ENCODE results near the gene POU6F2. TPM values are rescaled to one million over a fixed set of nuclear protein-coding genes. Genes with fewer than 3 reads are reported as not detected.
A peak's percentile ranks its signal among the peaks of the same experiment; 100 is the strongest.

The POU6F2 gene
- total RNA-seq, 1 experiment from 2014 or later = 2.9 TPM

DNA sequence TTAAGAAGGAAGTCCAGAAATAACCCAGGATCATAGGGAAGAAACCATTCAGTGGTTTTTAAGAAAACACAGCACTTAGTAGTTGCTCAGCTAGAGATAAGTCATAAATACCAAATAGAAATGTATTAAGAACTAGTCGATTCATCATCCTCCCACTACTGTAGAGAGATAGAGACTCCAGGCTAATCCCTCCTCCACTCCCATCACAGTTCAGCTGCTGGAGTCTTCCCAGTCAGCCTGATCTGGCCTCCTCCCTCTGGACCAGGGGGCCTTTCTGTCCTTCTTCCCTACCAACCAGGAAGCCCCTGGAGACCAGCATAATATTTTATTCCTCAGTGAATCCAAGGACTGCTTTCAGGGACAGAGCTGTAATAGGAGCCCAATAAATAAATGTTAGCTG, 294.4 kb downstream of the POU6F2 start:
- CTCF ChIA-PET = interaction anchor here (1.5 kb wide), 2 partner anchors 181 to 308 kb away, joined by 4 to 5 read pairs; no protein-coding TSS in a partner anchor
- peak; percentile 60; the same call in 1 of the 2 replicates for ATAC-seq

DNA sequence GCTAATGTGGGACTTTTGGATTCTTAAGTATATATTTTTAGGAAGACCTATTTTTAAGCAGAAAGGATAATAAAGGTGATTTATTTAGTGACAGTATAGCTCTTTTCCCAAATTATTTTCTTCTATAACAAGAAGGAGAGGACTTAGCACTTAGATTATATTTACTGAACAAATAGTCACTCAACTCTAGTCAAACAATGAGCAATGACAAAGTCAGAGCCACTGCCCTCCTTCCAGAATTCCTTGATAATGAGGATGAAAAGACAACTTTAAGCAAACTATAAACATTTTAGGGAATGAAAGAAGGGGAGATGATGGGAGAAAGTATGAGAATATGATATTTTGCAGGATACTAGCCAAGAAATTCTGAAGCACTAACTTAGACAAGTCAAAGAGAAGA, 295.0 kb downstream of the POU6F2 start:
- DNase-seq (ENCODE audit: low spot score) = no peak
- ChIA-PET CTCF (interaction anchor here (1.5 kb wide), 2 partner anchors 181 to 308 kb away, joined by 4 to 5 read pairs; no protein-coding TSS in a partner anchor), POLR2A (no interaction called here)
- Mint-ChIP-seq H3K27me3 (ENCODE audit: low read depth) (no peaks in the 10 kb centered on the region), H3K9me3 (peaks cover 5% of the 10 kb centered on the region; the same call in 1 of the 2 replicates), H3K4me1 (peaks cover 17% of the 10 kb centered on the region), H3K27ac (no peak overlapping the region), H3K36me3 (no peaks in the 10 kb centered on the region; the same call in 1 of the 2 replicates), H3K4me3 (no peak overlapping the region)
- ATAC-seq = no peak
- TF ChIP-seq GTF2I (CRISPR knock-in tag; conservative IDR thresholded peaks at IDR 0.05) = no peak
- TF ChIP-seq JAZF1 (CRISPR knock-in tag; IDR thresholded peaks at IDR 0.05) = no peak
- TF ChIP-seq, protein P1, sequence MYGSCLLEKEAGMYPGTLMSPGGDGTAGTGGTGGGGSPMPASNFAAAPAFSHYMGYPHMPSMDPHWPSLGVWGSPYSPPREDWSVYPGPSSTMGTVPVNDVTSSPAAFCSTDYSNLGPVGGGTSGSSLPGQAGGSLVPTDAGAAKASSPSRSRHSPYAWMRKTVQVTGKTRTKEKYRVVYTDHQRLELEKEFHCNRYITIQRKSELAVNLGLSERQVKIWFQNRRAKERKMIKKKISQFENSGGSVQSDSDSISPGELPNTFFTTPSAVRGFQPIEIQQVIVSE (CRISPR knock-in tag; IDR thresholded peaks at IDR 0.05; ENCODE audit: borderline replicate concordance) = no peak
- no peak for TF ChIP-seq FOXP1 (CRISPR knock-in tag; IDR thresholded peaks at IDR 0.05; ENCODE audit: borderline replicate concordance)
- no peak for TF ChIP-seq ZNF423 (CRISPR knock-in tag; IDR thresholded peaks at IDR 0.05)
- no peak for TF ChIP-seq ESRRA (CRISPR knock-in tag; IDR thresholded peaks at IDR 0.05; ENCODE audit: borderline replicate concordance)
- no peak for TF ChIP-seq ZNF416 (CRISPR knock-in tag; IDR thresholded peaks at IDR 0.05)
- TF ChIP-seq NR1H2 (CRISPR knock-in tag; IDR thresholded peaks at IDR 0.05) = no peak
- TF ChIP-seq, protein P2, sequence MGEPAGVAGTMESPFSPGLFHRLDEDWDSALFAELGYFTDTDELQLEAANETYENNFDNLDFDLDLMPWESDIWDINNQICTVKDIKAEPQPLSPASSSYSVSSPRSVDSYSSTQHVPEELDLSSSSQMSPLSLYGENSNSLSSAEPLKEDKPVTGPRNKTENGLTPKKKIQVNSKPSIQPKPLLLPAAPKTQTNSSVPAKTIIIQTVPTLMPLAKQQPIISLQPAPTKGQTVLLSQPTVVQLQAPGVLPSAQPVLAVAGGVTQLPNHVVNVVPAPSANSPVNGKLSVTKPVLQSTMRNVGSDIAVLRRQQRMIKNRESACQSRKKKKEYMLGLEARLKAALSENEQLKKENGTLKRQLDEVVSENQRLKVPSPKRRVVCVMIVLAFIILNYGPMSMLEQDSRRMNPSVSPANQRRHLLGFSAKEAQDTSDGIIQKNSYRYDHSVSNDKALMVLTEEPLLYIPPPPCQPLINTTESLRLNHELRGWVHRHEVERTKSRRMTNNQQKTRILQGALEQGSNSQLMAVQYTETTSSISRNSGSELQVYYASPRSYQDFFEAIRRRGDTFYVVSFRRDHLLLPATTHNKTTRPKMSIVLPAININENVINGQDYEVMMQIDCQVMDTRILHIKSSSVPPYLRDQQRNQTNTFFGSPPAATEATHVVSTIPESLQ (CRISPR knock-in tag; IDR thresholded peaks at IDR 0.05) = no peak
- TF ChIP-seq NFATC4 (CRISPR knock-in tag; IDR thresholded peaks at IDR 0.05) = no peak
- TF ChIP-seq FOXK1 (CRISPR knock-in tag; IDR thresholded peaks at IDR 0.05) = no peak

More for the DNA sequence above, 294.4 kb downstream of the POU6F2 start:
- TF ChIP-seq NR1H2 (CRISPR knock-in tag; IDR thresholded peaks at IDR 0.05) (no peak), ZNF423 (CRISPR knock-in tag; IDR thresholded peaks at IDR 0.05) (no peak), JUN (CRISPR knock-in tag; IDR thresholded peaks at IDR 0.05) (no peak), ZNF219 (CRISPR knock-in tag; IDR thresholded peaks at IDR 0.05; ENCODE audit: borderline replicate concordance) (no peak), TEAD1 (CRISPR knock-in tag; IDR thresholded peaks at IDR 0.05) (no peak), ZNF138 (CRISPR knock-in tag; conservative IDR thresholded peaks at IDR 0.05) (no peak), NR3C1 (CRISPR knock-in tag; conservative IDR thresholded peaks at IDR 0.05; ENCODE audit: low read depth) (no peak), MYBL2 (CRISPR knock-in tag; IDR thresholded peaks at IDR 0.05) (no peak), SMAD4 (CRISPR knock-in tag; IDR thresholded peaks at IDR 0.05) (no peak), ZNF263 (CRISPR knock-in tag; IDR thresholded peaks at IDR 0.05; ENCODE audit: low read depth) (no peak; the same call in 1 of the 2 replicates), OVOL2 (CRISPR knock-in tag; IDR thresholded peaks at IDR 0.05; ENCODE audit: borderline replicate concordance) (no peak), CREM (CRISPR knock-in tag; IDR thresholded peaks at IDR 0.05) (no peak), ZNF416 (CRISPR knock-in tag; IDR thresholded peaks at IDR 0.05) (no peak), ETV6 (CRISPR knock-in tag; IDR thresholded peaks at IDR 0.05) (no peak)
- TF ChIP-seq, protein P3, sequence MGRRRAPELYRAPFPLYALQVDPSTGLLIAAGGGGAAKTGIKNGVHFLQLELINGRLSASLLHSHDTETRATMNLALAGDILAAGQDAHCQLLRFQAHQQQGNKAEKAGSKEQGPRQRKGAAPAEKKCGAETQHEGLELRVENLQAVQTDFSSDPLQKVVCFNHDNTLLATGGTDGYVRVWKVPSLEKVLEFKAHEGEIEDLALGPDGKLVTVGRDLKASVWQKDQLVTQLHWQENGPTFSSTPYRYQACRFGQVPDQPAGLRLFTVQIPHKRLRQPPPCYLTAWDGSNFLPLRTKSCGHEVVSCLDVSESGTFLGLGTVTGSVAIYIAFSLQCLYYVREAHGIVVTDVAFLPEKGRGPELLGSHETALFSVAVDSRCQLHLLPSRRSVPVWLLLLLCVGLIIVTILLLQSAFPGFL (CRISPR knock-in tag; IDR thresholded peaks at IDR 0.05; ENCODE audit: borderline replicate concordance) = no peak
- TF ChIP-seq, protein P4, sequence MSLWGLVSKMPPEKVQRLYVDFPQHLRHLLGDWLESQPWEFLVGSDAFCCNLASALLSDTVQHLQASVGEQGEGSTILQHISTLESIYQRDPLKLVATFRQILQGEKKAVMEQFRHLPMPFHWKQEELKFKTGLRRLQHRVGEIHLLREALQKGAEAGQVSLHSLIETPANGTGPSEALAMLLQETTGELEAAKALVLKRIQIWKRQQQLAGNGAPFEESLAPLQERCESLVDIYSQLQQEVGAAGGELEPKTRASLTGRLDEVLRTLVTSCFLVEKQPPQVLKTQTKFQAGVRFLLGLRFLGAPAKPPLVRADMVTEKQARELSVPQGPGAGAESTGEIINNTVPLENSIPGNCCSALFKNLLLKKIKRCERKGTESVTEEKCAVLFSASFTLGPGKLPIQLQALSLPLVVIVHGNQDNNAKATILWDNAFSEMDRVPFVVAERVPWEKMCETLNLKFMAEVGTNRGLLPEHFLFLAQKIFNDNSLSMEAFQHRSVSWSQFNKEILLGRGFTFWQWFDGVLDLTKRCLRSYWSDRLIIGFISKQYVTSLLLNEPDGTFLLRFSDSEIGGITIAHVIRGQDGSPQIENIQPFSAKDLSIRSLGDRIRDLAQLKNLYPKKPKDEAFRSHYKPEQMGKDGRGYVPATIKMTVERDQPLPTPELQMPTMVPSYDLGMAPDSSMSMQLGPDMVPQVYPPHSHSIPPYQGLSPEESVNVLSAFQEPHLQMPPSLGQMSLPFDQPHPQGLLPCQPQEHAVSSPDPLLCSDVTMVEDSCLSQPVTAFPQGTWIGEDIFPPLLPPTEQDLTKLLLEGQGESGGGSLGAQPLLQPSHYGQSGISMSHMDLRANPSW (CRISPR knock-in tag; conservative IDR thresholded peaks at IDR 0.05; ENCODE audit: low read depth) = no peak
- TF ChIP-seq, protein P5, sequence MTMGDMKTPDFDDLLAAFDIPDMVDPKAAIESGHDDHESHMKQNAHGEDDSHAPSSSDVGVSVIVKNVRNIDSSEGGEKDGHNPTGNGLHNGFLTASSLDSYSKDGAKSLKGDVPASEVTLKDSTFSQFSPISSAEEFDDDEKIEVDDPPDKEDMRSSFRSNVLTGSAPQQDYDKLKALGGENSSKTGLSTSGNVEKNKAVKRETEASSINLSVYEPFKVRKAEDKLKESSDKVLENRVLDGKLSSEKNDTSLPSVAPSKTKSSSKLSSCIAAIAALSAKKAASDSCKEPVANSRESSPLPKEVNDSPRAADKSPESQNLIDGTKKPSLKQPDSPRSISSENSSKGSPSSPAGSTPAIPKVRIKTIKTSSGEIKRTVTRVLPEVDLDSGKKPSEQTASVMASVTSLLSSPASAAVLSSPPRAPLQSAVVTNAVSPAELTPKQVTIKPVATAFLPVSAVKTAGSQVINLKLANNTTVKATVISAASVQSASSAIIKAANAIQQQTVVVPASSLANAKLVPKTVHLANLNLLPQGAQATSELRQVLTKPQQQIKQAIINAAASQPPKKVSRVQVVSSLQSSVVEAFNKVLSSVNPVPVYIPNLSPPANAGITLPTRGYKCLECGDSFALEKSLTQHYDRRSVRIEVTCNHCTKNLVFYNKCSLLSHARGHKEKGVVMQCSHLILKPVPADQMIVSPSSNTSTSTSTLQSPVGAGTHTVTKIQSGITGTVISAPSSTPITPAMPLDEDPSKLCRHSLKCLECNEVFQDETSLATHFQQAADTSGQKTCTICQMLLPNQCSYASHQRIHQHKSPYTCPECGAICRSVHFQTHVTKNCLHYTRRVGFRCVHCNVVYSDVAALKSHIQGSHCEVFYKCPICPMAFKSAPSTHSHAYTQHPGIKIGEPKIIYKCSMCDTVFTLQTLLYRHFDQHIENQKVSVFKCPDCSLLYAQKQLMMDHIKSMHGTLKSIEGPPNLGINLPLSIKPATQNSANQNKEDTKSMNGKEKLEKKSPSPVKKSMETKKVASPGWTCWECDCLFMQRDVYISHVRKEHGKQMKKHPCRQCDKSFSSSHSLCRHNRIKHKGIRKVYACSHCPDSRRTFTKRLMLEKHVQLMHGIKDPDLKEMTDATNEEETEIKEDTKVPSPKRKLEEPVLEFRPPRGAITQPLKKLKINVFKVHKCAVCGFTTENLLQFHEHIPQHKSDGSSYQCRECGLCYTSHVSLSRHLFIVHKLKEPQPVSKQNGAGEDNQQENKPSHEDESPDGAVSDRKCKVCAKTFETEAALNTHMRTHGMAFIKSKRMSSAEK (CRISPR knock-in tag; IDR thresholded peaks at IDR 0.05; ENCODE audit: borderline replicate concordance) = no peak
- TF ChIP-seq, protein P6, sequence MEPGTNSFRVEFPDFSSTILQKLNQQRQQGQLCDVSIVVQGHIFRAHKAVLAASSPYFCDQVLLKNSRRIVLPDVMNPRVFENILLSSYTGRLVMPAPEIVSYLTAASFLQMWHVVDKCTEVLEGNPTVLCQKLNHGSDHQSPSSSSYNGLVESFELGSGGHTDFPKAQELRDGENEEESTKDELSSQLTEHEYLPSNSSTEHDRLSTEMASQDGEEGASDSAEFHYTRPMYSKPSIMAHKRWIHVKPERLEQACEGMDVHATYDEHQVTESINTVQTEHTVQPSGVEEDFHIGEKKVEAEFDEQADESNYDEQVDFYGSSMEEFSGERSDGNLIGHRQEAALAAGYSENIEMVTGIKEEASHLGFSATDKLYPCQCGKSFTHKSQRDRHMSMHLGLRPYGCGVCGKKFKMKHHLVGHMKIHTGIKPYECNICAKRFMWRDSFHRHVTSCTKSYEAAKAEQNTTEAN (CRISPR knock-in tag; IDR thresholded peaks at IDR 0.05) = no peak
- no peak for DNase-seq (ENCODE audit: low spot score)
- H3K27ac Mint-ChIP-seq = no peak overlapping the region
- no peaks in the 10 kb centered on the region for H3K9me3 Mint-ChIP-seq
- H3K36me3 Mint-ChIP-seq = no peaks in the 10 kb centered on the region; the same call in 1 of the 2 replicates
- peaks cover 19% of the 10 kb centered on the region for H3K4me1 Mint-ChIP-seq
- H3K4me3 Mint-ChIP-seq = no peak overlapping the region
- no peaks in the 10 kb centered on the region for H3K27me3 Mint-ChIP-seq (ENCODE audit: low read depth)
- POLR2A ChIA-PET = no interaction called here
